Measurements from ENCODE around the gene TNRC6B. TPM values are rescaled to one million over a fixed set of nuclear protein-coding genes. Genes with fewer than 3 reads are reported as not detected.
"Not testable (repeated sequence)": the region's sequence is repeated elsewhere in the genome, so short reads cannot be mapped to it uniquely, and the experiment has no call there.

The TNRC6B gene
- total RNA-seq, 1 donor from 2014 or later: 51.2 TPM

DNA sequence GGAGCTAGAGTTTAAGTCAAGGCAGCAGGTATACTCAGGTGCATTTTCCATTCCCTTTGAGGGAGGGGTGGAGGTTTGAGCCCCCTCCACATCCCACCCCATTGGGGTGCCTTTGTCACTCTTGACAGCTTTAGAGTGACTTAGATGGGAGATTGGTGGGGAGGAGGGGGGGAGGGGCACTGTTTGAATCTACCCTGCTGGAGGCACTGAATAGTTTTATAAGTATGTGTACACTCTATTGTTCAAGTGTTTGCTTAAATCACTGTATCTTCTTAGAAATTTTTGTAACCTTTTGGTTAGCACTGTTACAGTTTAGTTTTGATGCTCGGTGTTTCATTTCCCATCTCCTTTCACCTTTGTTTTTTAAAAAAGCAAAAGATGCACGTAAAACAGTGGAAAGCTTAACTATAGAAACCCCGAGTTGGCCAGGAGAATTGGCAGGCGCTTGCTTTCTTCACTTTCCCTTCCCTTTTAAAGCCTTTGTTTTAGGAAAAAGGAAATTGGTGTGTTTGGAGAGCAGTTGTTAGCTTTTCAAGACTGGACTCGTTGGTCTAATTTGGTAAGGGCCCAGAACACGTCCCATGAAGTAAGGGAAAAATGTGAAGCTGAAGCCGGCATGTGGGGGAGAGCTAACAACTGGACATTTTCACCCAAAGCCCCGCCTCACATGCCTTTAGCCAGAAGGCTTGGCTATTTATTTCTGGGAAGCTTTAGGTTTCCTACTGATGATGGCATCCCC lies 42.8 kb downstream of the TNRC6B start:
- TF ChIP-seq EZH2 (IDR thresholded peaks at IDR 0.05; ENCODE audit: insufficient read depth, low read length): no peak
- TF ChIP-seq, protein P1, sequence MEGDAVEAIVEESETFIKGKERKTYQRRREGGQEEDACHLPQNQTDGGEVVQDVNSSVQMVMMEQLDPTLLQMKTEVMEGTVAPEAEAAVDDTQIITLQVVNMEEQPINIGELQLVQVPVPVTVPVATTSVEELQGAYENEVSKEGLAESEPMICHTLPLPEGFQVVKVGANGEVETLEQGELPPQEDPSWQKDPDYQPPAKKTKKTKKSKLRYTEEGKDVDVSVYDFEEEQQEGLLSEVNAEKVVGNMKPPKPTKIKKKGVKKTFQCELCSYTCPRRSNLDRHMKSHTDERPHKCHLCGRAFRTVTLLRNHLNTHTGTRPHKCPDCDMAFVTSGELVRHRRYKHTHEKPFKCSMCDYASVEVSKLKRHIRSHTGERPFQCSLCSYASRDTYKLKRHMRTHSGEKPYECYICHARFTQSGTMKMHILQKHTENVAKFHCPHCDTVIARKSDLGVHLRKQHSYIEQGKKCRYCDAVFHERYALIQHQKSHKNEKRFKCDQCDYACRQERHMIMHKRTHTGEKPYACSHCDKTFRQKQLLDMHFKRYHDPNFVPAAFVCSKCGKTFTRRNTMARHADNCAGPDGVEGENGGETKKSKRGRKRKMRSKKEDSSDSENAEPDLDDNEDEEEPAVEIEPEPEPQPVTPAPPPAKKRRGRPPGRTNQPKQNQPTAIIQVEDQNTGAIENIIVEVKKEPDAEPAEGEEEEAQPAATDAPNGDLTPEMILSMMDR (IDR thresholded peaks at IDR 0.05; ENCODE audit: insufficient read depth, low read depth, low read length): no peak
- H3K36me3 ChIP-seq (ENCODE audit: insufficient read depth, low read length): no peaks in the 10 kb centered on the region
- H3K79me2 ChIP-seq (ENCODE audit: insufficient read depth, low read length): peaks cover 98% of the 10 kb centered on the region
- H3K27me3 ChIP-seq (ENCODE audit: insufficient read depth, low read length): no peaks in the 10 kb centered on the region
- peak overlapping the region; percentile 31 for H3K9ac ChIP-seq (ENCODE audit: low read length)
- Mint-ChIP-seq H3K27me3 (ENCODE audit: low read depth, unreplicated experiment) (no peaks in the 10 kb centered on the region), H3K4me3 (ENCODE audit: unreplicated experiment) (no peak overlapping the region), H3K9me3 (ENCODE audit: unreplicated experiment) (peaks cover 2% of the 10 kb centered on the region), H3K4me1 (ENCODE audit: low read depth, unreplicated experiment) (peaks cover 41% of the 10 kb centered on the region), H3K27ac (ENCODE audit: unreplicated experiment) (no peak overlapping the region), H3K36me3 (ENCODE audit: low read depth, unreplicated experiment) (peaks cover 3% of the 10 kb centered on the region)
- no peak for DNase-seq (ENCODE audit: low read depth)
- peak overlapping the region; percentile 4 for H3K27ac ChIP-seq (ENCODE audit: low read depth, low read length)
- no peak overlapping the region for H3K4me3 ChIP-seq (ENCODE audit: insufficient read depth, low read depth, low read length)
- H4K20me1 ChIP-seq (ENCODE audit: insufficient read depth, low read length): peaks cover 99% of the 10 kb centered on the region
- no peak for FAIRE-seq
- H3K9me3 ChIP-seq (ENCODE audit: insufficient read depth, low read depth, low read length): no peaks in the 10 kb centered on the region
- H2AFZ ChIP-seq (ENCODE audit: low read depth, low read length): no peak overlapping the region
- peaks cover 10% of the 10 kb centered on the region for H3K4me1 ChIP-seq (ENCODE audit: insufficient read depth, low read length)
- H3K4me2 ChIP-seq (ENCODE audit: low read length): peak overlapping the region; percentile 66

DNA sequence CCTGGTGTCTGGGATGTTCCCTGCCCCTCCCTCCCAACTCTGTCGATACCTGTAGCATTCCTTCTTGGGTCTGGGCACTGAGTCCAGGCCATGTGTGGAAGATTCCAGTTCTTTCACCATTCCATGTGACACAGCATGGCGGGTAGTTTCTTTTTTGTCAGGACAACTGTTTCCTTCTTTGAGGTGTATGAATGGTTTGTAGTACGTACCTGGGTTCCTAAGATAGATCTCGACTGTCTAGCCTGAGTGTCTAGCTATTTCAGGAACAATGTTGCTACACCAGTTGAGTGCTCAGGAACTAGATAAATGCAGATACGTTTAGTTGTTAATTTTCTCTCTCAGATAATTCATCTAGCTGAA lies 43.3 kb downstream of the TNRC6B start:
- H2AFZ ChIP-seq (ENCODE audit: low read depth, low read length): no peak overlapping the region
- Mint-ChIP-seq H3K9me3 (ENCODE audit: unreplicated experiment) (peaks cover 2% of the 10 kb centered on the region), H3K4me1 (ENCODE audit: low read depth, unreplicated experiment) (peaks cover 37% of the 10 kb centered on the region), H3K27me3 (ENCODE audit: low read depth, unreplicated experiment) (no peaks in the 10 kb centered on the region), H3K4me3 (ENCODE audit: unreplicated experiment) (no peak overlapping the region), H3K36me3 (ENCODE audit: low read depth, unreplicated experiment) (peaks cover 3% of the 10 kb centered on the region), H3K27ac (ENCODE audit: unreplicated experiment) (peak overlapping the region; percentile 34)
- H3K4me2 ChIP-seq (ENCODE audit: low read length): peak overlapping the region; percentile 66
- H3K27me3 ChIP-seq (ENCODE audit: insufficient read depth, low read length): no peaks in the 10 kb centered on the region
- peaks cover 99% of the 10 kb centered on the region for H4K20me1 ChIP-seq (ENCODE audit: insufficient read depth, low read length)
- peaks cover 98% of the 10 kb centered on the region for H3K79me2 ChIP-seq (ENCODE audit: insufficient read depth, low read length)
- no peak overlapping the region for H3K27ac ChIP-seq (ENCODE audit: low read depth, low read length)
- FAIRE-seq (no peak), DNase-seq (ENCODE audit: low read depth) (no peak)
- H3K4me1 ChIP-seq (ENCODE audit: insufficient read depth, low read length): peaks cover 10% of the 10 kb centered on the region
- H3K4me3 ChIP-seq (ENCODE audit: insufficient read depth, low read depth, low read length): no peak overlapping the region
- H3K9me3 ChIP-seq (ENCODE audit: insufficient read depth, low read depth, low read length): no peaks in the 10 kb centered on the region
- H3K9ac ChIP-seq (ENCODE audit: low read length): no peak overlapping the region
- TF ChIP-seq, protein P1 (IDR thresholded peaks at IDR 0.05; ENCODE audit: insufficient read depth, low read depth, low read length): no peak
- no peak for TF ChIP-seq EZH2 (IDR thresholded peaks at IDR 0.05; ENCODE audit: insufficient read depth, low read length)
- no peaks in the 10 kb centered on the region for H3K36me3 ChIP-seq (ENCODE audit: insufficient read depth, low read length)

DNA sequence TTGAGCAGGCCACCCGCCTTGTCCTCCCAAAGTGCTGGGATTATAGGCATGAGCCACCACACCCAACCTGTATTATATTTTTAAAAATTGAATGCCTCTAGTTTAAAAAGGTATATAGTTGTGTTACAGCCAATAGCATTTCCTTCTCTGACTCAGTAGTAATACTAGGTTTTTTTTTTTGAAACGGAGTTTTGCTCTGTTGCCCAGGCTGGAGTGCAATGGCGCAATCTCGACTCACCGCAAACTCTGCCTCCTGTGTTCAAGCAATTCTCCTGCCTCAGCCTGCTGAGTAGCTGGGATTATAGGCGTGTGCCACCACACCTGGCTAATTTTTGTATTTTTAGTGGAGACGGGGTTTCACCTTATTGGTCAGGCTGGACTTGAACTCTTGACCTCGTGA lies 45.3 kb downstream of the TNRC6B start:
- H3K27ac Mint-ChIP-seq (ENCODE audit: unreplicated experiment); H3K4me2 ChIP-seq (ENCODE audit: low read length); H3K9me3 ChIP-seq (ENCODE audit: insufficient read depth, low read depth, low read length); H3K36me3 ChIP-seq (ENCODE audit: insufficient read depth, low read length); H3K4me3 ChIP-seq (ENCODE audit: insufficient read depth, low read depth, low read length); H3K9me3 Mint-ChIP-seq (ENCODE audit: unreplicated experiment); H3K9ac ChIP-seq (ENCODE audit: low read length); H3K4me3 Mint-ChIP-seq (ENCODE audit: unreplicated experiment); H3K27me3 ChIP-seq (ENCODE audit: insufficient read depth, low read length); H3K27ac ChIP-seq (ENCODE audit: low read depth, low read length); H2AFZ ChIP-seq (ENCODE audit: low read depth, low read length); H3K27me3 Mint-ChIP-seq (ENCODE audit: low read depth, unreplicated experiment); FAIRE-seq; H3K36me3 Mint-ChIP-seq (ENCODE audit: low read depth, unreplicated experiment); DNase-seq (ENCODE audit: low read depth): not testable (repeated sequence)
- Histone ChIP-seq H3K79me2 (ENCODE audit: insufficient read depth, low read length) (peaks cover 96% of the 10 kb centered on the region), H3K4me1 (ENCODE audit: insufficient read depth, low read length) (peaks cover 10% of the 10 kb centered on the region), H4K20me1 (ENCODE audit: insufficient read depth, low read length) (peaks cover 88% of the 10 kb centered on the region)
- H3K4me1 Mint-ChIP-seq (ENCODE audit: low read depth, unreplicated experiment): peaks cover 32% of the 10 kb centered on the region

Measured in astrocyte (in vitro differentiated cells and primary cell).